ENCODE data around the gene ERAP2.

ERAP2 gene

GRCh38 chr5:96968074-96968473, 91.8 kb downstream of the ERAP2 start:
- Mint-ChIP-seq H3K27me3 (ENCODE audit: low read depth, poor library complexity) (no peaks in the 10 kb centered on the region), H3K4me1 (peaks cover 14% of the 10 kb centered on the region), H3K4me3 (no peak overlapping the region), H3K9me3 (no peaks in the 10 kb centered on the region), H3K36me3 (ENCODE audit: low read depth) (no peaks in the 10 kb centered on the region), H3K27ac (no peak overlapping the region)
- no peak for TF ChIP-seq CTCF (IDR thresholded peaks at IDR 0.05)
- no peak for DNase-seq

- no peaks in the 10 kb centered on the region for H3K36me3 Mint-ChIP-seq (ENCODE audit: low read depth)
- H3K27me3 Mint-ChIP-seq (ENCODE audit: low read depth, poor library complexity): no peaks in the 10 kb centered on the region
- H3K9me3 Mint-ChIP-seq: no peaks in the 10 kb centered on the region
- no peak overlapping the region for H3K4me3 Mint-ChIP-seq
- H3K4me1 Mint-ChIP-seq: peaks cover 14% of the 10 kb centered on the region
- DNase-seq: no peak
- peak overlapping the region; percentile 54 for H3K27ac Mint-ChIP-seq
- no peak for TF ChIP-seq CTCF (IDR thresholded peaks at IDR 0.05)
Measured at GRCh38 chr5:96968614-96969013, 92.3 kb downstream of the ERAP2 start.
